Activated CD8-positive, alpha-beta memory T cell treated with anti-CD3 and anti-CD28 coated beads, Interleukin-2, amount 10 ng/mL, durations not matched to agents 7 days and 5 days (primary cell): ENCODE measurements around the gene CNTNAP5. TPM values are rescaled to one million over a fixed set of nuclear protein-coding genes. Genes with fewer than 3 reads are reported as not detected.

ENCODE experiments used
- ATAC-seq: fragments of 150-1000 bp; cut with Tn5 transposase; one replicate; pipeline ENCODE4 v1.10.0; 2021; ENCODE audit warnings: moderate library complexity
- CTCF ChIA-PET: fragments of 350-600 bp; sonication (Branson Sonifier 250); formaldehyde crosslinking; loops from one replicate; lab custom pipeline; 2021; ENCODE audit warnings: antibody characterized with exemption; lab: Charles Lee
- DNase-seq: peaks from one replicate; pipeline ENCODE4 v3.0.0-alpha.2; 2020
- H3K27ac Mint-ChIP-seq: one replicate; pipeline ENCODE4 v1.8.0; 2021; ENCODE audit warnings: mild to moderate bottlenecking, mixed read lengths
- H3K27me3 Mint-ChIP-seq: one replicate; pipeline ENCODE4 v1.8.0; 2021; ENCODE audit warnings: mixed read lengths
- H3K36me3 Mint-ChIP-seq: one replicate; pipeline ENCODE4 v1.8.0; 2021; ENCODE audit warnings: mild to moderate bottlenecking, mixed read lengths
- H3K4me1 Mint-ChIP-seq: one replicate; pipeline ENCODE4 v1.8.0; 2021; ENCODE audit warnings: mixed read lengths
- H3K4me3 Mint-ChIP-seq: one replicate; pipeline ENCODE4 v1.8.0; 2021; ENCODE audit warnings: mild to moderate bottlenecking, moderate library complexity, mixed read lengths
- H3K9me3 Mint-ChIP-seq: one replicate; pipeline ENCODE4 v1.8.0; 2022; ENCODE audit warnings: low read depth, mixed read lengths
- total RNA-seq, 2 experiments: library from RNA; stranded (reverse); gene quantifications; one replicate each; pipeline ENCODE4 v1.2.3, GENCODE V29; 2021

Gene CNTNAP5
- total RNA-seq, 2 experiments from 2014 or later: not detected

DNA sequence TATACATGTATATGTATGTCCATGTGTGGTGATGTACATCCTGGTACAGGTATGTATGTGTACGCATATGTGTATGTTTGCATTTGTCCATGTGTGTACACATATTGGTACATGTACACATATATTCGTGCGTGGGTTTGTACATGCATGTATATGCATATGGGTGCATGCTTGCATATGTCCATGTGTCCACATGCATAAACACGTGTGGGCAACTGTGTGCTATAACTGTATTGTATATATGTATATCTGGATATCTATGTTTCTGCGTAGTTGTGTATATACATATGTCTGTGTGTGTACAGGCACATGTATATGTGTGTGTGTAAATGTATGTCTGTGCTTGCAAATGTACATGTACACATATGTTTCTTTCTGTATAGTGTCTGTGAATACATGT, 858.5 kb downstream of the CNTNAP5 start:
- no peak overlapping the region for H3K27ac Mint-ChIP-seq
- H3K36me3 Mint-ChIP-seq: no peaks in the 10 kb centered on the region
- no peak for ATAC-seq
- DNase-seq: no peak
- H3K4me3 Mint-ChIP-seq: no peak overlapping the region
- H3K9me3 Mint-ChIP-seq: peaks cover 10% of the 10 kb centered on the region
- CTCF ChIA-PET: no interaction called here
- H3K4me1 Mint-ChIP-seq: no peaks in the 10 kb centered on the region
- H3K27me3 Mint-ChIP-seq: no peaks in the 10 kb centered on the region

GRCh38 chr2:124884315-124884714, 859.2 kb downstream of the CNTNAP5 start:
- no peaks in the 10 kb centered on the region for H3K36me3 Mint-ChIP-seq
- CTCF ChIA-PET: no interaction called here
- peaks cover 10% of the 10 kb centered on the region for H3K9me3 Mint-ChIP-seq
- no peak overlapping the region for H3K4me3 Mint-ChIP-seq
- no peak overlapping the region for H3K27ac Mint-ChIP-seq
- DNase-seq: no peak
- ATAC-seq: no peak
- H3K27me3 Mint-ChIP-seq: no peaks in the 10 kb centered on the region
- H3K4me1 Mint-ChIP-seq: no peaks in the 10 kb centered on the region

DNA sequence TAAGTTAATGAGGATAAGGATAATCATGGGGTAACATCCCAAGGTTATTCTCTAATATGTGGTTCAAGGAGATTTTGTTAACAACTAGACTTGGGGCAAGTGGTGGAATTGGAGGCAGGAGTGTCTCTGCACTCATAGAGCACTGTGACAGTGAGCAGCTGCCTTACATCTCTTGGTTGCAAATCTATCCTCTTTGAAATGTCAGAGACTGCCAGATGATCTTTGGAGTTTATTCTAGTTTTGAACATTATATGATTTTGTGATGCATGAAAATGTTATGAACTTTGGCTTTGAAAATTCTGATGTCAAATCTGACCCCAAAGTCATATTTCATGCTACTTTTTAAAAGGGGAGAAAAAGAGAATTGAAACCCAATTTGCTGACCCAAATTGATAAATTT, 861.1 kb downstream of the CNTNAP5 start:
- ATAC-seq (no peak), DNase-seq (no peak)
- Mint-ChIP-seq H3K4me1 (no peaks in the 10 kb centered on the region), H3K27ac (no peak overlapping the region), H3K9me3 (peaks cover 10% of the 10 kb centered on the region), H3K36me3 (no peaks in the 10 kb centered on the region), H3K27me3 (no peaks in the 10 kb centered on the region), H3K4me3 (no peak overlapping the region)
- CTCF ChIA-PET: no interaction called here

DNA sequence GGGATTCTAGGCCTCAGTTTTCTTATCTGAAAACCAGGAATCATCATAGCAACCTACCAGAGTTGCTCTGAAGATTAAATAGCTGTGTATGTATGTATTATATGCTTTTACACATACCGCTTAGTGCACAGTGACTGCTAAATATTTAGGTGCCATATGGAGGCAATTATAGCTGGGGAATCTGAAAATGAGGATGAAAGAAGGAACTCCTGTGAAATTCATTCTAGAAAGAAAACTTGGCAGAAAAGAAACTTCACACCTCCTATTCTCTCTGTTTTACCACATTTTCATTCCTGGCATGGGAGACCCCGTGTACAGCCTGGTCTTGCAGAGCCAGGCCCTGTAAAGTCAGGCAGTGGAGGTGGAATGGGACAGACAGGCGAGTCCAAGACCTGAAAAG, 862.4 kb downstream of the CNTNAP5 start:
- H3K4me1 Mint-ChIP-seq: no peaks in the 10 kb centered on the region
- no peaks in the 10 kb centered on the region for H3K27me3 Mint-ChIP-seq
- CTCF ChIA-PET: no interaction called here
- H3K4me3 Mint-ChIP-seq: no peak overlapping the region
- no peaks in the 10 kb centered on the region for H3K36me3 Mint-ChIP-seq
- ATAC-seq (no peak), DNase-seq (no peak)
- H3K27ac Mint-ChIP-seq: no peak overlapping the region
- H3K9me3 Mint-ChIP-seq: peaks cover 10% of the 10 kb centered on the region

GRCh38 chr2:124888431-124888830, 863.3 kb downstream of the CNTNAP5 start:
- DNase-seq: no peak
- Mint-ChIP-seq H3K36me3 (no peaks in the 10 kb centered on the region), H3K9me3 (peaks cover 9% of the 10 kb centered on the region), H3K27ac (no peak overlapping the region), H3K4me3 (no peak overlapping the region), H3K27me3 (no peaks in the 10 kb centered on the region), H3K4me1 (no peaks in the 10 kb centered on the region)
- CTCF ChIA-PET: interaction anchor here (0.7 kb wide), 1 partner anchor 78 kb away, joined by 3 read pairs; no protein-coding TSS in a partner anchor
- ATAC-seq: no peak

GRCh38 chr2:124894199-124894598, 869.1 kb downstream of the CNTNAP5 start:
- H3K4me1 Mint-ChIP-seq: no peaks in the 10 kb centered on the region
- no peak overlapping the region for H3K27ac Mint-ChIP-seq
- H3K36me3 Mint-ChIP-seq: no peaks in the 10 kb centered on the region
- CTCF ChIA-PET: no interaction called here
- no peak overlapping the region for H3K4me3 Mint-ChIP-seq
- no peaks in the 10 kb centered on the region for H3K27me3 Mint-ChIP-seq
- no peak for DNase-seq
- ATAC-seq: no peak
- H3K9me3 Mint-ChIP-seq: peaks cover 10% of the 10 kb centered on the region

GRCh38 chr2:124898827-124899226, 873.7 kb downstream of the CNTNAP5 start:
- Mint-ChIP-seq H3K27me3 (no peaks in the 10 kb centered on the region), H3K36me3 (no peaks in the 10 kb centered on the region), H3K27ac (no peak overlapping the region), H3K4me3 (no peak overlapping the region), H3K9me3 (peaks cover 8% of the 10 kb centered on the region), H3K4me1 (no peaks in the 10 kb centered on the region)
- ATAC-seq (no peak), DNase-seq (no peak)
- CTCF ChIA-PET: no interaction called here

- H3K36me3 Mint-ChIP-seq: no peaks in the 10 kb centered on the region
- CTCF ChIA-PET: no interaction called here
- no peak for ATAC-seq
Observed at GRCh38 chr2:124908411-124908810, 883.3 kb downstream of the CNTNAP5 start.

DNA sequence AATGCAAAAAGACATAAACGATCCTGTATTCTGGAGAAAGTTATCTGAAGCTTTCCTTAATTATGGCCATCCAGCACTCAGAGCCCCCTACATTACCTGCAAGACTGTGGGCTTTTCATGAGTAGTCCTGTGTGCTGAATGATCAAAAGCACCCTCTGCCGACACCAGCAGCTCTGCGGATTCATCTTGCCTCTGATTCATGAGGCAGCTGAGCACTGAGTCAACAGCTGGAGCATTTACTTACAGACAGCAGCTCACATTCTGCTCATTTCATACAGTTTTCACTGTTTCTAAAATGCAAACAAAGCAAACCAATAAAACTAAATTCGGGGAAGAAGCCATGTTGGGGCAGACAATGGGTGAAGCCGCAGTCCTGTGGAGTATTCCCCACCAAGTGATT, 886.5 kb downstream of the CNTNAP5 start:
- H3K9me3 Mint-ChIP-seq: no peaks in the 10 kb centered on the region
- no peak for DNase-seq
- CTCF ChIA-PET: no interaction called here
- no peak overlapping the region for H3K27ac Mint-ChIP-seq
- H3K4me1 Mint-ChIP-seq: no peaks in the 10 kb centered on the region
- H3K27me3 Mint-ChIP-seq: no peaks in the 10 kb centered on the region
- no peak overlapping the region for H3K4me3 Mint-ChIP-seq
- H3K36me3 Mint-ChIP-seq: no peaks in the 10 kb centered on the region
- no peak for ATAC-seq

More at GRCh38 chr2:124908411-124908810, 883.3 kb downstream of the CNTNAP5 start:
- no peak for DNase-seq
- H3K27ac Mint-ChIP-seq: no peak overlapping the region
- H3K4me1 Mint-ChIP-seq: no peaks in the 10 kb centered on the region
- H3K4me3 Mint-ChIP-seq: no peak overlapping the region
- no peaks in the 10 kb centered on the region for H3K27me3 Mint-ChIP-seq
- H3K9me3 Mint-ChIP-seq: no peaks in the 10 kb centered on the region

DNA sequence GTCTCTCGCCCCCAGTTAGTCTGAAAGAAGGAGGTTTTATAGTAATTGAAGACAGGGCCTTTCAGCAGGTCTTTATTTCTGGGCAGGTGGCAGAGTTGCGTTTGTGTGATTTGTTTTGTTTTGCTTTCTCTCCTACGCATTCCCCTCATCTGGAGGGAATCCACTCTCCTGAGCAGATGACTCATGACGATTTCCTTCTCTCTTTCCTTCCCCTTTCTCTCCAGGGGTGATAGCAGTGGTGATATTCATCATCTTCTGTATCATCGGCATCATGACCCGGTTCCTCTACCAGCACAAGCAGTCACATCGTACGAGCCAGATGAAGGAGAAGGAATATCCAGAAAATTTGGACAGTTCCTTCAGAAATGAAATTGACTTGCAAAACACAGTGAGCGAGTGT, 888.8 kb downstream of the CNTNAP5 start:
- H3K4me3 Mint-ChIP-seq: no peak overlapping the region
- CTCF ChIA-PET: no interaction called here
- H3K27me3 Mint-ChIP-seq: no peaks in the 10 kb centered on the region
- H3K27ac Mint-ChIP-seq: no peak overlapping the region
- DNase-seq (no peak), ATAC-seq (no peak)
- H3K4me1 Mint-ChIP-seq: no peaks in the 10 kb centered on the region
- peaks cover 4% of the 10 kb centered on the region for H3K9me3 Mint-ChIP-seq
- H3K36me3 Mint-ChIP-seq: no peaks in the 10 kb centered on the region

DNA sequence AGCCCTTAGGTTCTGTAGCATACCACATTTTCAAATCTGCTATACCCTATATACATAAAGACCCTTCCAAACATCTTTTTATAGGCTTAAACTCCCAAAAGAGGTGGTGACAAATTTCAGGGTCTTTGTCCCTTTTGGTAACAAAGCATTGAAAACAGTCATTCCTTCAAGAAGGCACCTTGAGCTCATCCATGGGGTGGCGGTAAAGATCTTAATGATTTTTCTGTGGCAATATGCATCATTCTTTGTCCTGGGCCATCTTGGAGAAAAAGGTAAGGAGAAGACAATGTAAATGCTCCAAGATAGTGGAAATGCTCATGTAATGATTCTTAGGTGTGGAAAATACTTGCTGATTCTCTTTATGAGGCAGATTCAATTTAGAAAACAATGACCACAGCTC, 890.5 kb downstream of the CNTNAP5 start:
- H3K27ac Mint-ChIP-seq: no peak overlapping the region
- no peak for DNase-seq
- H3K36me3 Mint-ChIP-seq: no peaks in the 10 kb centered on the region
- no peak overlapping the region for H3K4me3 Mint-ChIP-seq
- ATAC-seq: no peak
- peaks cover 6% of the 10 kb centered on the region for H3K9me3 Mint-ChIP-seq
- no peaks in the 10 kb centered on the region for H3K4me1 Mint-ChIP-seq
- CTCF ChIA-PET: no interaction called here
- H3K27me3 Mint-ChIP-seq: no peaks in the 10 kb centered on the region

DNA sequence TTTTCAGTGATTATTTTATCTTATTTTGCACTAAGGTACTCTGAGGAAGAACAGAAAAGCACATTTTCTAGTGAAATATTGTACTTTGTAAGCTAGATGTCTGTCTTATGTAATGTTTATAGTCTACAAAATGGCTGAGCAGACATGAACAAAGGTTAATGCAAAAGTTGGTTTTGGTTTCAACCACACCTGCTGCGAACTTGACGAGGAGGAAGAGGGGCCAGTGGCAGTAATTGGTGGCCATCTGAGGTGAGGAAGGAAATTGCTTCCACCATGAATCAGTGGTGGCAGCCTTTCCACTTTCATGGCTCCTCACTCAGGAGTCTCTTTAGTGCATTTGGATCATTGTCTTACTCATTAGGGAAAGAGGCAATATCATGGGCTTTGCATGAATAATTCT, 894.2 kb downstream of the CNTNAP5 start:
- ATAC-seq: no peak
- no peak for DNase-seq
- H3K4me3 Mint-ChIP-seq: no peak overlapping the region
- no peaks in the 10 kb centered on the region for H3K27me3 Mint-ChIP-seq
- no peaks in the 10 kb centered on the region for H3K4me1 Mint-ChIP-seq
- H3K27ac Mint-ChIP-seq: no peak overlapping the region
- H3K36me3 Mint-ChIP-seq: no peaks in the 10 kb centered on the region
- peaks cover 11% of the 10 kb centered on the region for H3K9me3 Mint-ChIP-seq
- CTCF ChIA-PET: no interaction called here

DNA sequence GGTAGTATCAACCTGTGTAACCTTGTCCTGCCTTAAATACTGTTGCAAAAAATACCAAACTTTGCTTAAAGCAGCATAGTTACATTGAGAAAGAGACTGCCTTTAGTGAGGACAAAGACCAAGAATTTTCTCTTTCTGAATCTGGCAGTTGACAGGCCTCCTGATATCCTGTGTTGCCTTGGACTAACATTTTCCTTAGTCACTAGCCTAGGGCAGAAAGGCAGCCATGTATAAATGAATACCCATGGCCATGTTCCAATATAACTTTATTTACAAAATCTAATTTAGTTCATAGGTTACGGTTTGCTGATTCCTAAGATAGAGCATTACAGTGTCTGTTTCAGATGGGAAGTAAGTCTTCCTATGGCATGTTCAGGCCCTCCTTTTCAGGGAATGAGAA, 895.4 kb downstream of the CNTNAP5 start:
- peaks cover 11% of the 10 kb centered on the region for H3K9me3 Mint-ChIP-seq
- H3K27ac Mint-ChIP-seq: no peak overlapping the region
- no peak for DNase-seq
- H3K36me3 Mint-ChIP-seq: no peaks in the 10 kb centered on the region
- ATAC-seq: no peak
- H3K27me3 Mint-ChIP-seq: no peaks in the 10 kb centered on the region
- no peak overlapping the region for H3K4me3 Mint-ChIP-seq
- no peaks in the 10 kb centered on the region for H3K4me1 Mint-ChIP-seq
- CTCF ChIA-PET: no interaction called here

DNA sequence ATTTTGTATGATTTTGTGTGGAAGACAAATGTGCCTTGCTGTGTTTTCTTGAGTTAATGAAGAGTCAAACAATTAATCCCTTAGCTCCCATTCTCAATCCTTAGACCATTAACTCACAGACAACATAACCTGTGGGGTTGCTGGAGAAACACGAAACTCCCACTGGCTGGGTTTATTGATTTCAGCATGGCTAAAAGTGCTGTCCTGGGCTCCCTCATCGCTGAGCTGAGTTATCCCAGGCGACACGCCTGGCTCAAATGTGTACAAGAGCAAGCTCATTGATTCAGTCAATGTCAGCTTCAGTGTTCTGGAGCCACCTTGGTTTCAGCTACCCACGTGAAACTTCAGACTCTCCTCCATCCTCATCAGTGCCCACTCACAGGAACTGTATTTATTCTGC, 896.1 kb downstream of the CNTNAP5 start:
- no peaks in the 10 kb centered on the region for H3K4me1 Mint-ChIP-seq
- CTCF ChIA-PET: no interaction called here
- ATAC-seq (no peak), DNase-seq (no peak)
- H3K4me3 Mint-ChIP-seq: no peak overlapping the region
- no peak overlapping the region for H3K27ac Mint-ChIP-seq
- no peaks in the 10 kb centered on the region for H3K27me3 Mint-ChIP-seq
- peaks cover 16% of the 10 kb centered on the region for H3K9me3 Mint-ChIP-seq
- no peaks in the 10 kb centered on the region for H3K36me3 Mint-ChIP-seq

GRCh38 chr2:124923097-124923496, 898.0 kb downstream of the CNTNAP5 start:
- CTCF ChIA-PET: no interaction called here
- no peak for ATAC-seq

More at GRCh38 chr2:124923097-124923496, 898.0 kb downstream of the CNTNAP5 start:
- peaks cover 17% of the 10 kb centered on the region for H3K9me3 Mint-ChIP-seq
- no peaks in the 10 kb centered on the region for H3K4me1 Mint-ChIP-seq
- no peak for DNase-seq
- no peak overlapping the region for H3K4me3 Mint-ChIP-seq
- no peak overlapping the region for H3K27ac Mint-ChIP-seq
- H3K27me3 Mint-ChIP-seq: no peaks in the 10 kb centered on the region
- no peaks in the 10 kb centered on the region for H3K36me3 Mint-ChIP-seq
